Liver (tissue), 3 donors: ENCODE results near the gene NINJ1.

ENCODE experiments used
- CTCF ChIP-seq: fragments of 150-350 bp; IDR thresholded peaks from 2 replicates; pipeline ENCODE4 v1.5.1; 2017; ENCODE audit warnings: improper control_type of control experiment, low read depth, low read length; ENCODE audit not compliant: missing input control
- EGR1 ChIP-seq, 2 donors: IDR thresholded peaks; 2 replicates each; pipeline ENCODE4 v1.6.1; 2016 to 2018; ENCODE audit warnings: antibody characterized with exemption in 2 of 2, low read depth in 2 of 2
- HNF4A ChIP-seq, 2 donors: conservative IDR thresholded peaks; 2 replicates each; pipeline ENCODE4 v1.6.1; 2016; ENCODE audit warnings: antibody characterized with exemption in 2 of 2, mild to moderate bottlenecking in 2 of 2
- MAX ChIP-seq: IDR thresholded peaks from 2 replicates; pipeline ENCODE4 v1.6.1; 2016; ENCODE audit warnings: antibody characterized with exemption
- NR2F2 ChIP-seq: IDR thresholded peaks from 2 replicates; pipeline ENCODE4 v1.6.1; 2016; ENCODE audit warnings: antibody characterized with exemption
- RAD21 ChIP-seq, 2 donors: IDR thresholded peaks; 2 replicates each; pipeline ENCODE4 v1.6.1; 2016; ENCODE audit warnings: antibody characterized with exemption in 2 of 2, mild to moderate bottlenecking in 2 of 2
- REST ChIP-seq: IDR thresholded peaks from 2 replicates; pipeline ENCODE4 v1.6.1; 2016; ENCODE audit warnings: antibody characterized with exemption, mild to moderate bottlenecking
- SP1 ChIP-seq: IDR thresholded peaks from 2 replicates; pipeline ENCODE4 v1.6.1; 2018; ENCODE audit warnings: antibody characterized with exemption, mild to moderate bottlenecking
- TAF1 ChIP-seq: conservative IDR thresholded peaks from 2 replicates; pipeline ENCODE4 v1.6.1; 2016; ENCODE audit warnings: antibody characterized with exemption, mild to moderate bottlenecking
- donor health status: healthy.
- donor health status: healthy.

GRCh38 chr9:93138171-93138764 lies 4.2 kb upstream of the NINJ1 start:
- TF ChIP-seq SP1 (no peak), MAX (no peak), CTCF (no peak), HNF4A (conservative IDR thresholded peaks at IDR 0.05) (no peak), EGR1 (IDR thresholded peaks at IDR 0.05; ENCODE audit: low read depth in 2 of 2) (no peak), TAF1 (no peak), NR2F2 (no peak), RAD21 (IDR thresholded peaks at IDR 0.05) (no peak), REST (no peak)
